Neural cell (in vitro differentiated cells): ENCODE data around the gene BMPR1A. TPM values are rescaled to one million over a fixed set of nuclear protein-coding genes. Genes with fewer than 3 reads are reported as not detected.

Source experiments
- H2AFZ ChIP-seq: fragments of 200-600, 300-800 bp; sonication (generic), shearing (Covaris generic); 2 replicates; pipeline ENCODE4 v1.6.0; 2014; ENCODE audit warnings: low read depth, mild to moderate bottlenecking, antibody characterized with exemption, low read length, moderate library complexity
- H3F3A ChIP-seq: fragments of 200-600 bp; shearing (Covaris generic); 2 replicates; pipeline ENCODE4 v1.6.1; 2016; ENCODE audit warnings: mild to moderate bottlenecking, moderate library complexity, mixed read lengths, antibody characterized with exemption, low read length; ENCODE audit not compliant: insufficient read depth, poor library complexity, severe bottlenecking
- H3K27ac ChIP-seq: fragments of 200-600, 300-800 bp; sonication (generic), shearing (Covaris generic); 2 replicates; pipeline ENCODE4 v1.5.1; 2014; ENCODE audit warnings: mild to moderate bottlenecking, low read length, moderate library complexity
- H3K27me3 ChIP-seq: fragments of 300-800, 200-600 bp; sonication (generic), shearing (Covaris generic); 2 replicates; pipeline ENCODE4 v1.6.0; 2014; ENCODE audit warnings: mild to moderate bottlenecking, low read depth, low read length, moderate library complexity; ENCODE audit not compliant: insufficient read depth
- H3K36me3 ChIP-seq: fragments of 300-800, 200-600 bp; sonication (generic), shearing (Covaris generic); 2 replicates; pipeline ENCODE4 v1.5.1; 2014; ENCODE audit warnings: mild to moderate bottlenecking, antibody characterized with exemption, low read length, moderate library complexity; ENCODE audit not compliant: insufficient read depth
- H3K4me2 ChIP-seq: fragments of 300-800, 200-600 bp; sonication (generic), shearing (Covaris generic); 2 replicates; pipeline ENCODE4 v1.6.0; 2014; ENCODE audit warnings: mild to moderate bottlenecking, low read length
- H3K4me3 ChIP-seq: fragments of 300-800, 200-600 bp; sonication (generic), shearing (Covaris generic); 2 replicates; pipeline ENCODE4 v1.5.1; 2014; ENCODE audit warnings: mild to moderate bottlenecking, low read length, moderate library complexity
- H3K79me2 ChIP-seq: fragments of 200-600 bp; shearing (Covaris generic); replicated peaks from 2 replicates; pipeline ENCODE4 v1.6.0; 2014; ENCODE audit warnings: mild to moderate bottlenecking, low read length, moderate library complexity; ENCODE audit not compliant: insufficient read depth
- H3K9ac ChIP-seq: fragments of 300-800, 200-600 bp; sonication (generic), shearing (Covaris generic); 2 replicates; pipeline ENCODE4 v1.6.1; 2016; ENCODE audit warnings: mild to moderate bottlenecking, low read length, mixed read lengths
- H3K9me2 ChIP-seq: fragments of 200-600 bp; shearing (Covaris generic); 2 replicates; pipeline ENCODE4 v1.6.1; 2016; ENCODE audit warnings: mild to moderate bottlenecking, low read length, mixed read lengths; ENCODE audit not compliant: insufficient read depth
- H3K9me3 ChIP-seq: fragments of 200-600, 300-800 bp; sonication (generic), shearing (Covaris generic); 2 replicates; pipeline ENCODE4 v1.6.1; 2016; ENCODE audit warnings: mild to moderate bottlenecking, mixed run types, low read length, moderate library complexity, mixed read lengths
- H4K20me1 ChIP-seq: fragments of 200-600 bp; shearing (Covaris generic); 2 replicates; pipeline ENCODE4 v1.6.1; 2016; ENCODE audit warnings: mild to moderate bottlenecking, mixed run types; ENCODE audit not compliant: insufficient read depth
- EP300 ChIP-seq: fragments of 450-650 bp; conservative IDR thresholded peaks from 2 replicates; pipeline ENCODE4 v1.6.1; 2014; ENCODE audit warnings: antibody characterized with exemption, mild to moderate bottlenecking, moderate library complexity; ENCODE audit not compliant: poor library complexity, severe bottlenecking
- EZH2 ChIP-seq: fragments of 200-600, 300-800 bp; shearing (Covaris generic), sonication (generic); IDR thresholded peaks from 2 replicates; pipeline ENCODE4 v1.6.1; 2014; ENCODE audit warnings: antibody characterized with exemption, low read length, borderline replicate concordance, mild to moderate bottlenecking; ENCODE audit not compliant: insufficient read depth, poor library complexity, severe bottlenecking
- MXI1 ChIP-seq: fragments of 450-650 bp; conservative IDR thresholded peaks from 2 replicates; pipeline ENCODE4 v1.6.1; 2014; ENCODE audit warnings: antibody characterized with exemption, mild to moderate bottlenecking; ENCODE audit not compliant: poor library complexity, severe bottlenecking
- POLR2AphosphoS5 ChIP-seq: IDR thresholded peaks from 2 replicates; pipeline ENCODE4 v1.6.1; 2012
- RAD21 ChIP-seq: fragments of 450-650 bp; conservative IDR thresholded peaks from 2 replicates; pipeline ENCODE4 v1.6.1; 2014; ENCODE audit warnings: antibody characterized with exemption, mild to moderate bottlenecking, moderate library complexity
- SMC3 ChIP-seq: fragments of 450-650 bp; conservative IDR thresholded peaks from 2 replicates; pipeline ENCODE4 v1.6.1; 2014; ENCODE audit warnings: antibody characterized with exemption, mild to moderate bottlenecking, moderate library complexity; ENCODE audit not compliant: poor library complexity
- TAF1 ChIP-seq: IDR thresholded peaks from 2 replicates; pipeline ENCODE4 v1.6.1; 2012; ENCODE audit warnings: low read depth
- polyA plus RNA-seq: library from polyadenylated mRNA; depleted of rRNA; stranded (reverse); fragments of >200 nt; gene quantifications from 2 replicates; pipeline ENCODE4 v1.2.3, GENCODE V29; 2014
- TF ChIP-seq, protein P1 (sequence below): IDR thresholded peaks from 2 replicates; pipeline ENCODE4 v1.6.1; 2012; ENCODE audit warnings: borderline replicate concordance
- TF ChIP-seq, protein P2 (sequence below): fragments of 450-650 bp; IDR thresholded peaks from 2 replicates; pipeline ENCODE4 v1.5.1; 2014; ENCODE audit warnings: antibody characterized with exemption, mild to moderate bottlenecking, moderate library complexity; ENCODE audit not compliant: poor library complexity, severe bottlenecking

The BMPR1A gene
- polyA plus RNA-seq, 1 donor from 2014 or later, result 29.9 TPM

- TF ChIP-seq SMC3, result no peak
- no peak for TF ChIP-seq MXI1
- TF ChIP-seq EZH2, result no peak
- TF ChIP-seq, protein P1, sequence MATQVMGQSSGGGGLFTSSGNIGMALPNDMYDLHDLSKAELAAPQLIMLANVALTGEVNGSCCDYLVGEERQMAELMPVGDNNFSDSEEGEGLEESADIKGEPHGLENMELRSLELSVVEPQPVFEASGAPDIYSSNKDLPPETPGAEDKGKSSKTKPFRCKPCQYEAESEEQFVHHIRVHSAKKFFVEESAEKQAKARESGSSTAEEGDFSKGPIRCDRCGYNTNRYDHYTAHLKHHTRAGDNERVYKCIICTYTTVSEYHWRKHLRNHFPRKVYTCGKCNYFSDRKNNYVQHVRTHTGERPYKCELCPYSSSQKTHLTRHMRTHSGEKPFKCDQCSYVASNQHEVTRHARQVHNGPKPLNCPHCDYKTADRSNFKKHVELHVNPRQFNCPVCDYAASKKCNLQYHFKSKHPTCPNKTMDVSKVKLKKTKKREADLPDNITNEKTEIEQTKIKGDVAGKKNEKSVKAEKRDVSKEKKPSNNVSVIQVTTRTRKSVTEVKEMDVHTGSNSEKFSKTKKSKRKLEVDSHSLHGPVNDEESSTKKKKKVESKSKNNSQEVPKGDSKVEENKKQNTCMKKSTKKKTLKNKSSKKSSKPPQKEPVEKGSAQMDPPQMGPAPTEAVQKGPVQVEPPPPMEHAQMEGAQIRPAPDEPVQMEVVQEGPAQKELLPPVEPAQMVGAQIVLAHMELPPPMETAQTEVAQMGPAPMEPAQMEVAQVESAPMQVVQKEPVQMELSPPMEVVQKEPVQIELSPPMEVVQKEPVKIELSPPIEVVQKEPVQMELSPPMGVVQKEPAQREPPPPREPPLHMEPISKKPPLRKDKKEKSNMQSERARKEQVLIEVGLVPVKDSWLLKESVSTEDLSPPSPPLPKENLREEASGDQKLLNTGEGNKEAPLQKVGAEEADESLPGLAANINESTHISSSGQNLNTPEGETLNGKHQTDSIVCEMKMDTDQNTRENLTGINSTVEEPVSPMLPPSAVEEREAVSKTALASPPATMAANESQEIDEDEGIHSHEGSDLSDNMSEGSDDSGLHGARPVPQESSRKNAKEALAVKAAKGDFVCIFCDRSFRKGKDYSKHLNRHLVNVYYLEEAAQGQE, result no peak
- TF ChIP-seq, protein P2, sequence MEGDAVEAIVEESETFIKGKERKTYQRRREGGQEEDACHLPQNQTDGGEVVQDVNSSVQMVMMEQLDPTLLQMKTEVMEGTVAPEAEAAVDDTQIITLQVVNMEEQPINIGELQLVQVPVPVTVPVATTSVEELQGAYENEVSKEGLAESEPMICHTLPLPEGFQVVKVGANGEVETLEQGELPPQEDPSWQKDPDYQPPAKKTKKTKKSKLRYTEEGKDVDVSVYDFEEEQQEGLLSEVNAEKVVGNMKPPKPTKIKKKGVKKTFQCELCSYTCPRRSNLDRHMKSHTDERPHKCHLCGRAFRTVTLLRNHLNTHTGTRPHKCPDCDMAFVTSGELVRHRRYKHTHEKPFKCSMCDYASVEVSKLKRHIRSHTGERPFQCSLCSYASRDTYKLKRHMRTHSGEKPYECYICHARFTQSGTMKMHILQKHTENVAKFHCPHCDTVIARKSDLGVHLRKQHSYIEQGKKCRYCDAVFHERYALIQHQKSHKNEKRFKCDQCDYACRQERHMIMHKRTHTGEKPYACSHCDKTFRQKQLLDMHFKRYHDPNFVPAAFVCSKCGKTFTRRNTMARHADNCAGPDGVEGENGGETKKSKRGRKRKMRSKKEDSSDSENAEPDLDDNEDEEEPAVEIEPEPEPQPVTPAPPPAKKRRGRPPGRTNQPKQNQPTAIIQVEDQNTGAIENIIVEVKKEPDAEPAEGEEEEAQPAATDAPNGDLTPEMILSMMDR, result no peak
- TF ChIP-seq POLR2AphosphoS5, result no peak
- TF ChIP-seq RAD21, result no peak
- no peak for TF ChIP-seq EP300
- TF ChIP-seq TAF1, result no peak
- Histone ChIP-seq H3K9me3 (no peaks in the 10 kb centered on the region), H3K79me2 (peaks cover 33% of the 10 kb centered on the region), H3K9me2 (no peaks in the 10 kb centered on the region), H3K27me3 (no peaks in the 10 kb centered on the region), H3K9ac (no peak overlapping the region), H4K20me1 (no peaks in the 10 kb centered on the region), H3K27ac (no peak overlapping the region), H3K4me2 (no peak overlapping the region), H3K4me3 (no peak overlapping the region), H2AFZ (no peak overlapping the region), H3K36me3 (no peaks in the 10 kb centered on the region), H3F3A (no peaks in the 10 kb centered on the region)
Observed at GRCh38 chr10:86837663-86838062, 81.2 kb downstream of the BMPR1A start.

GRCh38 chr10:86840498-86840897 lies 84.1 kb downstream of the BMPR1A start:
- Histone ChIP-seq H3K9me3 (no peaks in the 10 kb centered on the region), H3K4me2 (no peak overlapping the region), H3K79me2 (peaks cover 21% of the 10 kb centered on the region), H3K27ac (no peak overlapping the region), H3F3A (no peaks in the 10 kb centered on the region), H3K27me3 (no peaks in the 10 kb centered on the region), H3K4me3 (no peak overlapping the region), H2AFZ (no peak overlapping the region), H3K9me2 (no peaks in the 10 kb centered on the region), H4K20me1 (no peaks in the 10 kb centered on the region), H3K9ac (no peak overlapping the region), H3K36me3 (no peaks in the 10 kb centered on the region)
- TF ChIP-seq MXI1 (no peak), EZH2 (no peak), SMC3 (no peak), TAF1 (no peak), RAD21 (no peak), EP300 (no peak), POLR2AphosphoS5 (no peak)
- TF ChIP-seq, protein P2, result no peak
- TF ChIP-seq, protein P1, result no peak
